HG02678 (cell line): ENCODE data around the gene CDKAL1.
A peak's percentile ranks its signal among the peaks of the same experiment; 100 is the strongest.
"Not testable (repeated sequence)": the region's sequence is repeated elsewhere in the genome, so short reads cannot be mapped to it uniquely, and the experiment has no call there.

Experiments
- ATAC-seq: cut with Tn5 transposase; IDR thresholded peaks from one replicate; pipeline ENCODE4 v1.9.1; 2021; ENCODE audit warnings: mild to moderate bottlenecking, moderate library complexity; ENCODE audit not compliant: unreplicated experiment

Gene CDKAL1

DNA sequence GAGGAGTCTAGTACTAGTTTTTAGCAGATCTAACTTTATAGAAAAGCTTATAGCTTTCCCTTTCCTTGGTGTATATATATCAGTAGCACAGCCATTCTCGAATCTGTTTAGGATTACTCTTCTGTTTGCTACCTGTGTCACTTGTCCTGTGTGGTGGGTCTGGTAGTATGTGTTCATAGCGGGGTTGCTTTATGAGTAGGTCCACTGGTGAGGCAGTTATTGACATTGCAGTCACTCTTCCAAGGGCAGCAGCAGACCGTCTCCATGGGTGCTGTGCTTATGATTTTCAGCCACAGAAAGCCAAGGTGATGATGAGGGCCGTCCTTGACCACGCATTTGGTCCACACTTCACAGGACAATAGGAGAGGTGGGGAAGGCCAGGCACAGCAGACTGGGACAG lies 171.5 kb downstream of the CDKAL1 start:
- no peak for ATAC-seq

DNA sequence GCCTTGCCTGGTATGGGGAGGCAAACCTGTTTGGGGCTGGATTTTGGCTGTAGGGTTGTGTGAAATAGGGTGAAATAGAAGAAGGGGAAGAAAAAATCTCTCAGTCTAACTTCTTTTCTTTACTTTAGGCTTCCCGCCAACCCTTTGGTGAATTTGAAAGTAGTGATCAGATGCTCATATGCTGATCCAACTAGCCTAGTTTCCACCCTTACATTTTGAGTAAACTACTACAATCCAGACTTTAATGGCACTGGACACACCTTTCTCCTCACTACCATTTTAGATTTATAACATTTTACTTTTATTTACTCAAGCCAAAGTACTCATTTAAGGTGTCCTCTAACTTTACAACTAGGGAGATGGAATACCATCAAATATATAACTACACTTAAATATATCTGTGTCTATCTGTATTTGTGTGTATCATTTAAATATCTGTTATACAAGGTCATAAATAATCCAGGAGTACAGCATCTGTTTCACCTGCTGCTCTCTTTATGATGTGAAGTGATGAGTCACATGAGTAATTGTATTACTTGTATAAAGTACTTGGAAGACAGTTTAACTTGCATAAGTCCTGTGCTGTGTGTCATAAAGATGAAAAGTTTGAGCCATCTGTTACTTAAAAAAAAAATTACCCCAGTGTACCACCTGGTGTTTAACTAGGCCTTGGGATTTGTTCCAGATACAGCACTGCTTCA lies 172.1 kb downstream of the CDKAL1 start:
- ATAC-seq, result no peak

DNA sequence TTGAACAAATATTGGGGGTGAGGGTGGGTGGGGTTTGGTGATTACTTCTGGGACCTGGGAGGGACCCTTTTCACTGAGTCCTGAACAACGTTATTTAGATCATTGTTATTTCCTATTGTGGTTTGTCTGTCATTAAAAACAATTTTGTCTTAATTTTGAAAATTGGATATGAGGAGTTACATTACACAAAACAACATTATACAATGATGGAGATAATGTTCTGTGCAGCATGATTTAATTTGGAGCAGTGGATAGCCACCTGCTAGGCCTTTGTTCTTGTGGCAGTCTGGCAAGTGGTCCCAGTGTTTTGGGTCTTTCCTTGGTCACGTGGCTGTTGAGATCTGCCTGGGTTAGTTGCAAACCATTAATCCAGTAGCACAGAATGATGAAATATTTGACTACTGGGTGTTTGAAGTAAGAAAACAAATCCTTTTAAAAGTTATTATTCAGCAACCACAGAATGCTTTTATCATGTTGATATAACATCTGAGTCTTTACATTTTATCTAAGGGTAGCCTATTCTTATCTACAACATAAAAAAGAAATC lies 172.8 kb downstream of the CDKAL1 start:
- ATAC-seq, result no peak

DNA sequence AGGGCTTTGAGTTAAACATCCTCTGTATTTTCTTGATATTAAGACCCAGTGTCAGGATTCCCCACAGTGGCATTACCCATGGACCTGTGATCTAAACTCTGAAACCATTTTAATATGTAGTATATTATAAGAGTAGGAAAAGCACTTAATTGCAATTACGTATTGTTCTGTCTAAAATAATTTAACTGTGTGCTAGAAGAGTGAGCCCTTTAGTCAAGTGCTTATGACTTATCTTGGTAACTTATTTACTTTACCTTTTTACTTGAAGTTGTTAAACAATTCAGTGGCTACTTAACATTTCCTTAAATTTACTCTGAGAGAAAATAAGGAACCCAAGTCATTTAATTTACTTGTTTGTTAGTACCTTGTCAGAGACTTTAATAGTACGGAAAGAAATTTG lies 173.6 kb downstream of the CDKAL1 start:
- no peak for ATAC-seq

DNA sequence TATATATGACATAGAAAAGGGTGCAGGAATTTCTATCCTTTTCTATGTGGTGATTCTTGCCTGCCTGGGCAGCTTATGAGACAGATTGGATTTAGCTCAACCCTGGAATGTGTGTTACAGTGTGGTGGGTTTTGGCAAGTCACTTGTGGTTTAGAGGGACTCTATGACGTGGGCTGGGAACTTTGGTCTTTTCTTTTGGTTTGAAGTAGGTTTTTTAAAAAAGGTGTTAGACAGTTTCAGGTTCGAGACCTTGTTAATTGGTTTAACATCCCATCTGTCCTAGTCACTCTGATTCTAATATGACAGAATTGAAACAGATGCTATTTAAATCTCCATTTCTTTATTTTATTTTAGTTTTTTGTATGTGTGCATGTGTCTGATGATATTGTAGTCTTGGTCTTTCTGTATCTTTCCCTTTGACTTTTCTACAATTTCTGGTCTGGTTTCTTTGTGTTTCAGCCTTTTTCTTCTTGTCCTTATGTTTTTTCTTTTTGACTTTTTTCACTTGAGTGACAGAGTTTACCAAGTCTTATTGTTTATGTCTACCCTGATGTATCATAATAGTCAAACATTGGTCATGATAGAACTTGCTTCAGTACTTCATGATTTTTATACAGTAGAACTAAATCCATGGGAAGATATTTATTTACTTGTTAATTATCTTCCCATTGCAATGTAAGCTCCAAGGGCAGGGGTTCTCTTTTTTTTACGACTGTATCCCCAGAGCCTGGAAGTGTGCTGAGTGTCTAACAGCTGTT lies 174.3 kb downstream of the CDKAL1 start:
- peak; percentile 65 for ATAC-seq

DNA sequence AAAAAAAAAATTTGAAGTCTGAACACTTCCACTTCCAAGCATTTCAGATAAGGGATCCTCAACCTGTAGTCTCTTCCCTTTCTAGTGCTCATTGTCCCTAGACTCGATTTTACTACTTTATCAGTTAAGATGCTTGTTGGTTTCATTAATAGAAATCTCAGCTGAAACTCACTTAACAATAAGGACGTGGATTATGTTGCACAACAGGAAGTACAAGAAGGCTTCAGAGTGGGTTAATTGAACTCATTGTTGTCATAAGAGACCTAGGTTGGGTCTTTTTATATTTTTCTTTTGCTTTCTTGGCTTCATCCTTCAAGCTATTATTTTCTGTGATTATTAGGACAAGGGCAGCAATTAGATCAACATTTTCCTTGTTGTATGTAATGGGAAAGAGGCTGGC lies 175.2 kb downstream of the CDKAL1 start:
- no peak for ATAC-seq

DNA sequence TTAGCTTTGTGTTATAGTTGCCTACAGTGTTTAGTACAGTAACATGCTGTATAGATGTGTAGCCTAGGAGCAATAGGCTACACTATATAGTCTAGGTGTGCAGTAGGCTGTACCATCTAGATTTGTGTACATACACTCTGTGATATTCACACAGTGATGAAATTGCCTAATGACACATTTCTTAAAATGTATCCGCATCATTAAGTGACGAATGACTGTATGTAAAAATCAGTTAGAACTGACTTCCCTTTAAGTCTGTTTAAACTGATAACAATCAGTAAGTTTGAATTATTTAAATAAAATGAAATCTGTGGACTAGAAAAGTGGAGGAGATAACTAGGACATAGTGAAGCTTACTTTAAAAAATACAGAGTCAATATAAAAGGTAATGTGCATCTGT lies 176.1 kb downstream of the CDKAL1 start:
- ATAC-seq, result no peak

DNA sequence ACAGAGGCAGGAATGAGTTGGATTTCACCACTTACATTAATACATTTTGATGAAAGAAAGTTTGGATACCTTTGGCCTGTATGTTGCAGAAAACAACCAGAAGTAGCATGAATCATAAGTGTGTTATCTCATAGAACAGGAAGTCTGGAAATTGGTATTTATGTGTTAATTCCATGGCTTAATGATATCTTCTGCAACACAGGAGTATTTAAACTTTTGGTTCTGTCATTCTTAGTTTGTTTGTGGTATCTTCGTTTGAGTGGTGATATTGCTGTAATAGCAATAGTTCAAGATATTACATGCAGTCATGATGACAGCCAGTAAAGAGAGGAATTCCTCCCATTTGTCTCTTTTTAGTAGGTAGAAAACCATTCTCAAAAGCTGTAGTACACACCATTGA lies 177.3 kb downstream of the CDKAL1 start:
- ATAC-seq, result no peak

DNA sequence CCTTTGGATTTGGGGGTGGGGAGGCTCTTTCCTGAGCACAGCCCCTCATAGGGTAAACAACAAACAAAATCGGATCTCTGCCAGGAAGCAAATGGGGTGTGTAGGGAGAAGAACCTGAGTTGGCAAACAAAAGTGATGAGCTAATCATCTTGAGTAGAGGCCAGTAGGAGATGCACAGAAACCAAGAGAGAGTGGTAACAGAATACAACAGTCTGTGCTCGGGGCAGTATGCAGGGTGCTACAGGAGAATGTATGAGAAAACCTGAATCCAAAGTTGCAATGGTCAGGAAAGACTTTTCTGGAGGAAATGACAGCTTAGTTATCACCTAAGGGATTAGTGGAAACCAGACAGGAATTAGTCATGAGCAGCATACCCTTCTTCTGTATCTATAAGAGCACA lies 177.8 kb downstream of the CDKAL1 start:
- ATAC-seq, result no peak

DNA sequence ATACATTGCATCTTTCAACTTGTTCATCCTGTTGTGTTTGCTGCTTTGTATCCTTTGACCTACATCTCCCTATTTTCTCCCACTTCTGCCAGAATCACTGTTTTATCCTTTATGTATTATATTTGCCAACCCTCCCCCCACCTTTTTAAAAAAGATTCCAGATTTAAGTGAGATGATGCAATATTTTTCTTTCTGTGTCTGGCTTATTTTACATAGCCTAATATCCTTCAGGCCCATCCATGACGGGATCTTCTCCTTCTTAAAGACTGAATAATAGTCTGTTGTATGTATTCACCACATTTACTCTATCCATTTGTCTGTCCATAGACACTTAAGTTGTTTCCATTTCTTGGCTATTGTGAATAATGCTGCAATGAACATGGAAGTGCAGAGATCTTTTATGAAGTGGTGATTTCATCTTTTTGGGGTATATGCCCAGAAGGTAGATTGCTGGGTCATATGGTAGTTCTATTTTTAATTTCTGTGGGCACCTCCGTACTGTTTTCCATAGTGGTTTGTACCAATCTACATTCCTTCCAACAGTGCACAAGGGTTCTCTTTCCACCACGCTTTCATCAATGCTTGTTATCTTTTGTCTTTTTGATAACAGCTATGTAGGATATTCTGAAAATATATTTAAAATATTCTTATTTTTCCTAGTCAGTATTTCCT lies 181.0 kb downstream of the CDKAL1 start:
- ATAC-seq, result no peak

DNA sequence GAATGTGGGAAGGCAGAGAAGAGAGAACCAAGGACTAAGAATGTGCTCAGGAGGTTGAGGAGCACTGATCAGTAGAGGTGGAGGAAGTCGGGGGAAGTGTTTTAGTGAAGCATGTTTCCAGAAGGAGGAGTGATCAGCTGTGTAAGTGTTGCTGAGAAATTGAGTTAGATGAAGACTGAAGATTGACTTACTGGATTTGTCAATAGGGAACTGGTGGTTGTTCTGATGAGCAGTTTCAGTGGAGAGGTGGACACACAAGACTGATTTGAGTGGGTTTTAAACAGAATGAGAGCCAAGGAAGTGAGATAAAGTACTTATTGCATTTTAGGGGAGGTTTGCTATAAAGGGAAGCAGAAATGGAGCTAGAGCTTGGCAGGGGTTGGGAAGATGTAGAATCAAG lies 182.6 kb downstream of the CDKAL1 start:
- peak; percentile 77 for ATAC-seq

DNA sequence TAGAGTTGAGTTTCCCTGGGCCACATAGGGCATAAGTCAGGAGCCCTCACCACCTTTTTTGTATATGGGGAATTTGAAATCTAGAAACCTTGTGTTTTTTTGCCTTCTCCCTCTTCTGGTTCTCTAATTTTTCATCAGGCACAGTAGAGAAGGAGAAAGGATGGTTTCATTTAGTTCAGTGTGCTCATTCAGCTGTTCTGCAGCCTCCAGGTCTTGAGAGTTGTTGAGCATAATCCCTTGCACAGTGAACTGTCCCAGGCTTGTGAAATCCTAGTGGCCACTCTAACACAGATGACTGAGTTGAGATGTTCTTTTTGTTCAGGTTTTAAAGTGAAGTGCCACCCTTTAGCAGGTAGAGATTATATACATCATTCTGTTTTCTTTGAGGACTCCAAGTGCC lies 183.5 kb downstream of the CDKAL1 start:
- no peak for ATAC-seq

DNA sequence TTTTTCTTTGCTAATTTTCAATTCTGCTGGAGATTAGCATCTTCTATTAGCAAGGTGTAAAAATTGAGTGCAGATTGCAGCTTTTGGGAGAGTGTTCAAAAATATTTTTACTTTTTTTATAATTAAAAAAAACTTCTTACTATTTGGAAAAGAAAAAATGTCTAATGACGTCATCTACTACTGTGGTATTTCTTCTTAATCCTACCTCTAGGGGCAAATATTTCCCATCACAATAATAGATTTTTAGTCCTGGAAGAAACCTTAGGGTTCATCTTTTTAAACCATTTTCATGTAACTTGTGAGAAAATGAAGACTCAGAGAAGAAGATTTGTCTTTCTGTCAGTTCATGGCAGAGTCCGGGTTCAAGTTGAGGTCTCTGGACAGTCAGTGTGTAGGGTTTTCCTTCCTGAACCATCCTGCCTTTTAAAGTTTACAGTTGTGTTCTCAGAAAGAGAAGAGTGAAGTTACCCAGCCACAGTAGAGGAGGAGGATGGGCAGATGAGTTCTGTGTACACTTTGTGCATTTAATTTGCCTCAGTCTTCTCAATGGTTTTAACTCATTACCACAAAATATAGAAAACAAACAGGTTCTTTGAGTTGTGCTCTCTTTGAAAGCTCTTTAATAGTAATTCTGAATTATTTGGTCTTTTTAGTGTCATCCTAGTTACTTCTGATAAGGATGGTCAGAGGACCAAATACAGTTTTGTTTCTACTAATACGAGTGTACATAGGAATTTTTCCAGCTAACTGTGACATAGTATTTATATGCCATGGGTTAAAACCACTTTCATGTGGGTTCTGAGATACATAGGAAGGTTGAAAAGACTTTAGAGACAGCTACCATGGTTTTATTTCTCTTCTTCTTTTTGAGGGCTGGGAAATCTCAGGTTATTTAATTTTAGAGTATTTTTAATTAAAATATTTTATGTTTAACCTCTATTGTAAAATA lies 184.7 kb downstream of the CDKAL1 start:
- ATAC-seq, result no peak

DNA sequence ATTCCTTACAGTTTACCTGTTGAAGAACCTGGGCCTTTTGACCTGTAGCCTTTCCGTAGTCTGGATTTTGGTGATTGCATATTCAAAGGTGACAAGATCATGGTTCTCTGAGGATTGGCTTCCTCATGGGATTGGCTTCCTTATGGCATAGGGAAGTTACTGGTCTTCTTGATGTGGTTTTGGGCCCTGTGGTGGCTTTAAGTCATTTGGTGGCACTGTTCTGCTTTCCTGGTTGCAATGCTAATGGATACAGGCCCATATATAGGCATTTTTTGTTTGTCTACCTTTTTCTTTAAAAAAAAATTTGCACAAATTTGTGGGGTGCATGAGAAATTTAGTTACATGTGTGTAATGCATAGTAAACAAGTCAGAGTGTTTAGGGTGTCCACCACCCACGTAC lies 185.7 kb downstream of the CDKAL1 start:
- ATAC-seq, result no peak

DNA sequence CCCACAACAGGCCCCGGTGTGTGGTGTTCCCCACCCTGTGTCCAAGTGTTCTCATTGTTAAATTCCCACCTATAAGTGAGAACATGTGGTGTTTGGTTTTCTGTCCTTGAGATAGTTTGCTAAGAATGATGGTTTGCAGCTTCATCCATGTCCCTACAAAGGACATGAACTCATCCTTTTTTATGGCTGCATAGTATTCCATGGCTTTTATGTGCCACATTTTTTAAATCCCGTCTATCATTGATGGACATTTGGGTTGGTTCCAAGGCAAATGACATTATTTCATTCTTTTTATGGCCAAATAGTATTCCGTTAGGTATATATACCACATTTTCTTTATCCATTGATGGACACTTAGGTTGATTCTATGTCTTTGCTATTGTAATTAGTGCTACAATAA lies 186.9 kb downstream of the CDKAL1 start:
- not testable (repeated sequence) for ATAC-seq

DNA sequence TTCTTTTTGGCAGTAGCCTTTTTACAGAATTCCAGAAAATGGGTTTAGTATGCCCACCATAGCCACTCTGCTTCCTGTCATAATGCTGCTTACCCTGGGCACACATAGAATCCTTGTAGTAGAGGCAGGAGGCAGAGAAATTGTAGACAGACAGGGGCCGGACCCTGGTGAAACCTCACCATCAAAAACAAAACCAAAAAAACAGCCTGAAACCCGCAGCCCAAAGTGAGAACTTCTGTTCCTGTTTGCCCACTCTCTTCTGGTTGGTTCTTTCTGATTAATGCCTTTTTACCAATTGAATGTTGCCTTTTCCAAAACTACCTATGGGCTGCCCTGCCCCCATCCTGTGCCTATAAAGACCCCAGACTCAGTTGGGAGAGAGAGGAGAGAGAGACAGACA lies 188.2 kb downstream of the CDKAL1 start:
- ATAC-seq, result peak; percentile 73

DNA sequence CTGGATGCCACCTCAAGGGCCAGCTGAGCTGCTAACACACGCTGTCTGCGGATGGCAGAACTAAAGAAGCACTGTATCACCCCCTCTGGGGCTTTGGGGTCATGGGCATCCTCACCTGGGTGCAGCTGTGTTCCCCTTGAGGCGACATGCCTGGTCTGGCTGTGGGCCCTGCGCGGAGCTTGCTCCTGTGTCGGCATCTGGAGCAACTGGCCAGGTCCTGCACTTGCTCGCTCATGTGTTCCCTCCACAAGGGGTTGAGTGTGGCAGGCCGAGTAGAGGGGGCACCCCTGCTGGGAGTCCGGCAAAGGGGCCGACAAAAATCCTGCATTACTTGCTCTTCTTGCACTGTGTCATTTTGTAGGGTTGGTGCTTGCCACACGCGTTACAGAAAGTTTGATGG lies 189.0 kb downstream of the CDKAL1 start:
- ATAC-seq, result no peak

DNA sequence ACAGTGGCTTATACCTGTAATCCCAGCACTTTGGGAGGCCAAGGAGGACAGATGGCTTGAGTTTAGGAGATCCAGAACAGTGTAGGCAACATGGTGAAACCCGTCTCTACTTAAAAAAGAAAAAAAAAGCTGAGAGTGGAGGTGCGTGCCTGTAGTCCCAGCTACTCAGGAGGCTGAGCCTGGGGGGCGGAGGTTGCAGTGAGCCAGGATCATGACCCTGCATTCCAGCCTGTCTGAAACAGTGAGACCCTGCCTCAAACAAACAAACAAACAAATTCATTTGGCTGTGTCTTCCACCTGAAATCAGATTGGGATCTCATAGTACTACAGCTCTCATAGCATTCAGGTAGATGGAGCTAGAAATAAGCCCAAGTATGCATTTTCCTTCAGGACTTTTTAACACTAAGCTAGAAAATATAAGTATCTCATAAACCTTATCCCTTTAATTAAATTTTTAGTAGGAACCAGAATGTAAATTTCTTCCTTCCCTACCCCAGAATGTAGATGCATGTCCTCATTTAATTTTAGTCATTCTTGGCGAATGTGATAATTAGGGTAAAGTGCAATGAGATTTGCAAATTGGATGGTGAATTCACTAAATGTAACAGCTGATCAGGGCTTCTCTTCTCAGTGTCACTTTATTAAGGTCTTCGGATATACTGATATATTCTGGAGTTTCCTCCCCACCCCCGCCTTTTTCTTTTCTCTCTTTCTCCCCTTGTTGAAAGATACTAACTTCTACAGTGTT lies 190.4 kb downstream of the CDKAL1 start:
- ATAC-seq, result no peak

DNA sequence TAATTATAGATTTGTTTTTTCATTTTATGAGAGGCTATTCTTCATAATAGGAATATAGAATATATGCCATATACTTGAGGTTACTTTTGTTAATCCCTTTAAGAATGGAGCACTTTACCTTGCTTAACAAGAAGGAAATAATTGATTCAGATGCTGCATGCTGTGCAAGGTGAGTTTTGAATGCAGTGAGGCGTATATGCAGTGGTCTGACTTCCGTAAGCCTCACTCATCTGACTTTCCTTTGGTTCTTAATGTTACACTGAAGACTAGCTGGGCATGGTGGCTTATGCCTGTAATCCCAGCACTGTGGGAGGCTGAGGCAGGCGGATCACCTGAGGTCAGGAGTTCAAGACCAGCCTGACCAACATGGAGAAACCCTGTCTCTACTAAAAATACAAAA lies 191.0 kb downstream of the CDKAL1 start:
- not testable (repeated sequence) for ATAC-seq

DNA sequence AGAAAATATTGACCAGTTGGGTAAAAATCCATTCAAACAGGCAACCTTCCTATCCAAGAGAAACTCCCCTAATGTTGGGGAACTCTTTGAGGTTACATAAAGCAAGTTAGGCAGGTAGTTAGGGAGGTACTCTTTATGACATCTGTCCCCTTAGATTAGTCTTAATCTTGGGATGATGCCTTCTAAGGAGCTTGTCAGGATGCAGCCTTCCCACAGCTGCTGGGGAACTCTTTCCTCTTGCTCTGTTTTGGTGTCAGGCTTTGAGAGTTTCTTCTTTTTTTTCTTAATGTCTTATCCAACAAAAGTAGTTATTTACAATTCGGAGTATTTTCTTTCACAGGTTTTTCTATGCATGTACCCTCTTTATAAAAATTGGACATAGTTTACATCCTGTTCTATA lies 194.8 kb downstream of the CDKAL1 start:
- no peak for ATAC-seq
